T47D (cell line): ENCODE results near the gene KLHL29.

ENCODE experiments used
- DNase-seq, 2 experiments: peaks; one replicate each; pipeline versions ENCODE4 v3.0.0 to v3.0.0-alpha.2; 2011 to 2012; ENCODE audit warnings: low read depth in 1 of 2, low spot score in 1 of 2
- JUND ChIP-seq: IDR thresholded peaks from 2 replicates; pipeline ENCODE4 v1.6.1; 2012; ENCODE audit warnings: low read depth
- in situ Hi-C: cut with HindIII; loops from 2 replicates; pipeline ENCODE4 v1.10.0; 2016; ENCODE audit warnings: low sequenced_read_pairs, low pct_unique_long_range_greater_than_20kb

The KLHL29 gene

GRCh38 chr2:23436346-23437098 lies 51.5 kb downstream of the KLHL29 start:
- DNase-seq, result no peak
- in situ Hi-C loops, result no loop called here
- no peak for TF ChIP-seq JUND

DNA sequence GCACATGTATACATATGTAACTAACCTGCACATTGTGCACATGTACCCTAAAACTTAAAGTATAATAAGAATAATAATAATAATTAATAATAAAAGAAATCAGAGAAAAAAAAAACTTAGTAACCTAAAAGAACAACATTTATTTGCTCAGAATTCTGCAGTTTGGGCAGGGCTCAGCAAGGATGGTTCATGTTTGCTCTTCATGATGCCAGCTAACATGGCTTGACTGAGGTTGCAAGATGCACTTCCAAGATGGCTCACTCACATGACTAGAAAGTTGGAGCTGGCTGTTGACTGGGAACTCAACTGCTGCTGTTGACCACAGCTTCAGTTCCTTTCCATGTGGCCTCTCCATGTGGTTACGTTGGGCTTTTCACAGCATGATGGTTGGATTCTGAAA lies 56.4 kb downstream of the KLHL29 start:
- no peak for DNase-seq
- in situ Hi-C loops, result no loop called here
- TF ChIP-seq JUND, result no peak

- DNase-seq, result no peak
- no peak for TF ChIP-seq JUND
- in situ Hi-C loops, result no loop called here
These were observed 60.5 kb downstream of the KLHL29 start for GRCh38 chr2:23445450-23445868.

DNA sequence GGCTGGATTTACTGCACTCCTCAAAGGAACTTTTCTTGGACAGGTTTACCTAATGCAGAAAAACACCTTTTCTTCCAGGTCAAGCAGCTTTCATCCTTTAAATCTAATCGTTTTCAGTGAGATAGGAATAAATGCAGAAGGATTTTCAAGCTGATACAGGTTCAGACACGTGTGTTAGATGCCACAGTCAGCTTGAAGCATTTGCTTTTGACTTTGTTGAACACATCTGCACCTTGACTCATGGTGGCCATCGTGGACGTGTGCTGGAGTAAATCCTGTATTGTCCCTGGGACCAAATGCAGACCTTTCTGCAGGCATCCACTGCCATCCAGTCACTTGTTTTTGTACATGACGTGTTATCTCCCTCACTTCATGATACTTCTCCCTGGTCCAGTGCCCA lies 61.9 kb downstream of the KLHL29 start:
- in situ Hi-C loops, result no loop called here
- TF ChIP-seq JUND, result no peak
- no peak for DNase-seq

- in situ Hi-C loops, result no loop called here
- TF ChIP-seq JUND, result no peak
- DNase-seq, result no peak
These were observed 62.4 kb downstream of the KLHL29 start for GRCh38 chr2:23447405-23447804.

- in situ Hi-C loops, result no loop called here
- no peak for TF ChIP-seq JUND
- DNase-seq, result no peak
These were observed 63.9 kb downstream of the KLHL29 start for GRCh38 chr2:23448906-23449305.

DNA sequence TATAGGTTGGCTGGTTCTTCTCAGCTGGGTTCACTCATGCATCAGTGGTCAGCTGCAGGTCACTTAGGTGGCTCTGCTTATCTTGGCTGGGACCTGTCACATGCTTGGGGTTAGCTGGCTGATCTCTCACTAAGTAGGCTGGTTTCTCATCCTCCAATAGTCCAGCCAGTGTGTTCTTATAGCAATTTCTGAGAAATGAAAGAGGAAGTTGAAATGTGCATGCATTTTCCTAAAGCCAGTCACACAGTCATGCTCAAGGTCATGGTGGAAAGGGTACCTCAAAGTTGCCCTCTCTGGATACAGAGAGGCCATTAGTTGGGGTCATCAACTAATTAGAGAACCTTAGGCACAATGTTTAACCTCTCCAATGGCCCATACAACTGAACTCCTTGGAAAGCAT lies 64.4 kb downstream of the KLHL29 start:
- DNase-seq, result no peak
- no peak for TF ChIP-seq JUND
- in situ Hi-C loops, result no loop called here

- TF ChIP-seq JUND, result no peak
- in situ Hi-C loops, result no loop called here
- no peak for DNase-seq
These were observed 64.9 kb downstream of the KLHL29 start for GRCh38 chr2:23449831-23450331.

DNA sequence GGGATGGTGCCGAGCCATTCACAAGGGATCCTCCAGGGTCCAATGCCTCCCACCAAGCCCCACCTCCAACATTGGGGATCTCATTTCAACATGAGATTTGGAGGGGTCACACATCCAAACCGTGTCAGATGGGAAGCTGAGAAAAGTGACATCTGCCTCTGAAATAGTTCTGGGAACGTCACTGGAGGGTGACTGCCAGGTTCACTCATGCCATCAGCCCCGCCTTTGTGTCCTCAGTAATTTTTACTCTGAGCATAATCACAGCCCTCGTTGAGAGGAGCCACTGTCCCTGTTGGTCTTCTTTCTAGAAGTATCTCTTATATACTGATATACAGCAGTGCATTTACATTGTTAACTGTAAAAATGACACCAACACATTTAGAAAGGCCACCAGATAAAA lies 67.4 kb downstream of the KLHL29 start:
- no peak for TF ChIP-seq JUND
- in situ Hi-C loops, result no loop called here
- no peak for DNase-seq

- in situ Hi-C loops, result no loop called here
- DNase-seq, result no peak
- no peak for TF ChIP-seq JUND
These were observed 68.0 kb downstream of the KLHL29 start for GRCh38 chr2:23452853-23453420.

GRCh38 chr2:23453432-23453831 lies 68.5 kb downstream of the KLHL29 start:
- DNase-seq, result no peak
- no peak for TF ChIP-seq JUND
- in situ Hi-C loops, result no loop called here

DNA sequence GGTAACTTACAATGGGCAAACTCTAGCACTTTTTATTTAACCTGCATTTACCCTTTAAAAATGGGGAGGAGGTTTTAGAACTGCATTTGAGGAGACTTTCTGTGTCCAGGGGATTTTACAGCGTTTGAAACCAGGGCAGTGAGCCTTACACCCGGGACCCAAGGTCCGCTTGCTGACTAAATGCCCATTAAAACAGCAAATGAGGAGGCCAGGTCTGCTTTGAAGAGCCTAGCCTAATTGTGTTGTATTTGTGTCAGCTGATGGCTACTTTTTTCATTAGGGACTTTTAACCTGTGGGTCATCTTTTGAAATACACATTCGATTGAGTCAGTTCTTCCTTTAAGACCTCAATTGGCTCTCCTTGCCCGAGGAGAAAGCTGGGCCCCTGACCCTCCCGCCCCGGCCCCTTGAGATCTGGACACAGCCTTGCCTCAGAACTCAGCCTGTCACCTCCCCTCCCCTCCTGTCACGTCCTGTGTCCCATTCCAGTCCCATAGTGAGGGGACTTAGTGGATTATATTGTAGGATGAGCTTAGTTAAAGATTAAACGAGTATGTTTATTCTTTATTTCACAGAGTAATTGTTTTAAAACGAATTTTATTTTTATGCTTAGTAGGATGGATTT lies 69.0 kb downstream of the KLHL29 start:
- in situ Hi-C loops, result no loop called here
- TF ChIP-seq JUND, result no peak
- no peak for DNase-seq

GRCh38 chr2:23454501-23455120 lies 69.6 kb downstream of the KLHL29 start:
- DNase-seq, result no peak

More at GRCh38 chr2:23454501-23455120, 69.6 kb downstream of the KLHL29 start:
- no peak for TF ChIP-seq JUND
- in situ Hi-C loops, result no loop called here
